Mucosa of rectum (tissue), 2 donors: ENCODE results near the gene CIDEA.
A peak's percentile ranks its signal among the peaks of the same experiment; 100 is the strongest.

Source experiments
- H3K27ac ChIP-seq, 2 donors: one replicate each; pipeline ENCODE4 v1.7.0; 2013; ENCODE audit warnings: inconsistent platforms in 2 of 2, low read depth in 2 of 2, low read length in 2 of 2
- H3K27me3 ChIP-seq, 2 donors: one replicate each; pipeline ENCODE4 v1.7.0; 2013; ENCODE audit warnings: low read length in 2 of 2; ENCODE audit not compliant: control insufficient read depth in 2 of 2, insufficient read depth in 2 of 2
- H3K36me3 ChIP-seq, 2 donors: one replicate each; pipeline ENCODE4 v1.7.0; 2013; ENCODE audit warnings: low read length in 2 of 2; ENCODE audit not compliant: control insufficient read depth in 2 of 2, insufficient read depth in 2 of 2
- H3K4me1 ChIP-seq, 2 donors: one replicate each; pipeline ENCODE4 v1.7.0; 2013; ENCODE audit warnings: low read length in 2 of 2, mild to moderate bottlenecking in 1 of 2; ENCODE audit not compliant: control insufficient read depth in 2 of 2, insufficient read depth in 2 of 2
- H3K4me3 ChIP-seq, 2 donors: one replicate each; pipeline ENCODE4 v1.7.0; 2013; ENCODE audit warnings: low read length in 2 of 2
- H3K9ac ChIP-seq, 2 donors: one replicate each; pipeline ENCODE4 v1.7.0; 2013; ENCODE audit warnings: low read length in 2 of 2, low read depth in 1 of 2, mild to moderate bottlenecking in 1 of 2
- H3K9me3 ChIP-seq, 2 donors: one replicate each; pipeline ENCODE4 v1.7.0; 2013; ENCODE audit warnings: low read length in 2 of 2; ENCODE audit not compliant: control insufficient read depth in 2 of 2
- donor health status: healthy.
- donor health status: Normal muscosa, but diverticular disease.

CIDEA gene

GRCh38 chr18:12296087-12296403 is 41.9 kb downstream of the CIDEA start:
- H3K27me3 ChIP-seq: peaks cover 0 to 2% of the 10 kb centered on the region in 2 donors
- H3K9ac ChIP-seq: no peak overlapping the region
- H3K27ac ChIP-seq: no peak overlapping the region
- H3K4me1 ChIP-seq: no peaks in the 10 kb centered on the region
- H3K36me3 ChIP-seq: no peaks in the 10 kb centered on the region
- peaks cover 0 to 3% of the 10 kb centered on the region in 2 donors for H3K9me3 ChIP-seq
- no peak overlapping the region for H3K4me3 ChIP-seq

GRCh38 chr18:12296457-12296856 is 42.3 kb downstream of the CIDEA start:
- no peaks in the 10 kb centered on the region for H3K36me3 ChIP-seq
- no peak overlapping the region for H3K27ac ChIP-seq
- peaks cover 0 to 2% of the 10 kb centered on the region in 2 donors for H3K27me3 ChIP-seq
- H3K9ac ChIP-seq: no peak overlapping the region
- H3K4me3 ChIP-seq: no peak overlapping the region
- H3K4me1 ChIP-seq: no peaks in the 10 kb centered on the region
- peaks cover 0 to 3% of the 10 kb centered on the region in 2 donors for H3K9me3 ChIP-seq

GRCh38 chr18:12299862-12300261 is 45.7 kb downstream of the CIDEA start:
- H3K4me3 ChIP-seq: no peak overlapping the region
- H3K27me3 ChIP-seq: peaks cover under 1 to 2% of the 10 kb centered on the region in 2 donors
- H3K9ac ChIP-seq: no peak overlapping the region
- no peaks in the 10 kb centered on the region for H3K4me1 ChIP-seq
- peaks cover 0 to 3% of the 10 kb centered on the region in 2 donors for H3K9me3 ChIP-seq
- H3K36me3 ChIP-seq: no peaks in the 10 kb centered on the region
- H3K27ac ChIP-seq: no peak overlapping the region

- H3K9me3 ChIP-seq: peaks cover 0 to 3% of the 10 kb centered on the region in 2 donors
- H3K27me3 ChIP-seq: peaks cover 9 to 13% of the 10 kb centered on the region in 2 donors
- no peak overlapping the region for H3K4me3 ChIP-seq
- H3K27ac ChIP-seq: no peak overlapping the region
- no peaks in the 10 kb centered on the region for H3K36me3 ChIP-seq
- no peak overlapping the region for H3K9ac ChIP-seq
- no peaks in the 10 kb centered on the region for H3K4me1 ChIP-seq
Observed at GRCh38 chr18:12301263-12302005, 47.3 kb downstream of the CIDEA start.

DNA sequence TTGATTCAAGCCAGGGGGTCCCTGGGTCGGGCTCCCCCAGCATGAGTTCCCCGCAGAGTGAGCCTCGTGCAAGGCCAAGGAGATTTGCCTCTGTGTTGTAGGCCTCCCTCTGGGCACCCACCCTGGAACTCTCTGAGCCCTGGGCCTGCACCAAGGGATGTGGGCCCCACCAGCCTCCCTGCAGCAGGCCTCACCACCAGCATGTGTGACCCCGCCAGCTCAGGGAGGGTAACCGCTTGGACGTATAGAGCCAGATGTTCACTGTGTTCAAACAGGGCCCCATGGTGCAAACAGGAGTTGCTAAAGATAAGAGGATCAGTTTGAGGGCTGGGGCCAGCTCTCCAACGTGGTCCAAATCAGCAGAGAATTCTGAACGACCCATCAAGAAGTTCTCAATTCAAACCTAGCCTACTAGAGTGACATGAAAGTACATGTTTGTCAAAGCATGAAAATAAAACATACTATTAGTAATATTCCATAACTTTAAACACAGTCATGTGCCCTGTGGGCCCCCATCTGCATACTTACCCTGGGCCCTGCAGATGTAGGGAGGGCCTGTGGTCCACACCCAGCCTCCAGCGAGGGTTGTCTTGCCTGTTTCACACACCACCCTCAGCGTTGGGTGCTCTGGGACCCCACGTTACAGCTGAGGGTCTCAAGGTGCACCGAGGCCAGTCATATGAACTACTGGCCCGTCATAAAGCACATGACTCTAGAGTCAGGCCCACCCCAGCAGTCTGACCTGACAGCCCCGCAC is 48.4 kb downstream of the CIDEA start:
- H3K4me1 ChIP-seq: peaks cover 2 to 3% of the 10 kb centered on the region in 2 donors
- H3K27me3 ChIP-seq: peaks cover 12 to 18% of the 10 kb centered on the region in 2 donors
- H3K9ac ChIP-seq: no peak overlapping the region
- H3K36me3 ChIP-seq: no peaks in the 10 kb centered on the region
- H3K27ac ChIP-seq: no peak overlapping the region
- peaks cover 0 to 3% of the 10 kb centered on the region in 2 donors for H3K9me3 ChIP-seq
- no peak overlapping the region for H3K4me3 ChIP-seq

- H3K9me3 ChIP-seq: no peaks in the 10 kb centered on the region
- no peak overlapping the region for H3K4me3 ChIP-seq
- H3K36me3 ChIP-seq: no peaks in the 10 kb centered on the region
- no peak overlapping the region for H3K9ac ChIP-seq
- H3K4me1 ChIP-seq: peaks cover 2 to 5% of the 10 kb centered on the region in 2 donors
- H3K27ac ChIP-seq: no peak overlapping the region
- peaks cover 13 to 20% of the 10 kb centered on the region in 2 donors for H3K27me3 ChIP-seq
Observed at GRCh38 chr18:12304351-12305210, 50.4 kb downstream of the CIDEA start.

DNA sequence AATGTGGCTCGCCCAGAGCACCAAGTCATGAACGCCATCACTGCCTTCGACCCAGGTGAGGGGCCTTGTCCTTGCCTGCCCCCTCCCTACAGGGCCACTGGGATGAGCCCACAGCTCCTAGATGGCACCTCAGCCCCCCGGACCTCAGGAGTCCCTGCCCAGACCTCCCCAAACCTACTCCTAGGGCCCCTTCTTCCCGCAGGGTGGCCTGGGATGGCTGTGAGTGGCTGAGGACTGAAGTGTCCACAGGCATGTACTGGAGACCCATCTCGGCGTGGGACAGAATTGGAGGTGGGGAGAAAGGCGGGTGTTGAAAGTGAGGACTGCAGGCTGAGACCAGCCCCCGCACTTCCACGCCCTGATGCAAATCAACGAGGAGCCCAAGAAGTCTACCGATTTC is 51.0 kb downstream of the CIDEA start:
- Histone ChIP-seq H3K36me3 (no peaks in the 10 kb centered on the region), H3K4me3 (no peak overlapping the region), H3K4me1 (peaks cover 2 to 8% of the 10 kb centered on the region in 2 donors), H3K9ac (no peak overlapping the region), H3K27me3 (peaks cover 16 to 23% of the 10 kb centered on the region in 2 donors), H3K9me3 (no peaks in the 10 kb centered on the region), H3K27ac (no peak overlapping the region)

DNA sequence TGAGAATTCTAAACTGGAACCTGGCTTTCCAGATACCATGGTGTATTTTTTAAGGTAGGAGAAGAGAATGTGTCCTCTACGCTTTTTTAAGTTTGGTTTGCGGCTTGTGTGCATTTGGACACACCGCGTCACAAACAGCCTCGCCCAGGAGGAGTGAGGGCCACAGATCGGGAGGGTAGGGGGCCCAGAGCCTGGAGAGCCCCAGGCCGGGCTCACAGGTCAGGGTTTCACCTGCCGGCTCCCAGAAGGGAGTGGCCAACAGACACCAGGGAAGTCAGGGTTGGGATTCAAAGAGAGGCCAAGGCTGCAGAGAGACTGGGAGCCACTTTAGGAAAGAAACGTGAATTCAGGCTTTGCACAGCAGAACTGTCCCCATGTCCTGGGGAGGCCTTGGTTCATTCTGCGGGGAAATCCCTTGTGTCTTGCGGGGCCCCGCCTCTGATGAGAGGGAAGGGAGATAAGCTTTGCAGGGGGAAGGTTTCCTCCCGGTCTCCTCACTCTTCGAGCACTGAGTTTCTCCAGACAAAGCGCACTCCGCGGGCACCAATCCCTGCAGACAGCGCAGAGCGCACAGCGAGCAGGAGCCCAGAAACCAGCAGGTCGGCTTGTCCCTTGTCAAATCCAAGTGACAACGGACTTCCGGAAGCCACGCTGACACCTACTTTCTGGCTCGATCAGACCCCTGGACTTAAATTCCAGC is 51.9 kb downstream of the CIDEA start:
- Histone ChIP-seq H3K9ac (no peak overlapping the region), H3K27me3 (peaks cover 16 to 23% of the 10 kb centered on the region in 2 donors), H3K36me3 (no peaks in the 10 kb centered on the region), H3K4me3 (no peak overlapping the region), H3K9me3 (no peaks in the 10 kb centered on the region), H3K4me1 (peaks cover 2 to 8% of the 10 kb centered on the region in 2 donors), H3K27ac (peak overlapping the region in 1 of 2 donors; percentile 83)

GRCh38 chr18:12306752-12307700 is 52.9 kb downstream of the CIDEA start:
- Histone ChIP-seq H3K9me3 (no peaks in the 10 kb centered on the region), H3K4me1 (peaks cover 2 to 8% of the 10 kb centered on the region in 2 donors), H3K27ac (peak overlapping the region; percentile 83), H3K27me3 (peaks cover 16 to 23% of the 10 kb centered on the region in 2 donors), H3K36me3 (no peaks in the 10 kb centered on the region), H3K9ac (peak overlapping the region in 1 of 2 donors; percentile 60), H3K4me3 (peak overlapping the region; percentile 50 to 64)
